HUES64 (cell line): ENCODE data around the gene CALY.
A peak's percentile ranks its signal among the peaks of the same experiment; 100 is the strongest.

Experiments
- H3K27ac ChIP-seq: 2 replicates; pipeline ENCODE4 v1.7.0; 2013; ENCODE audit warnings: low read depth, low read length, inconsistent platforms
- H3K27me3 ChIP-seq: 2 replicates; pipeline ENCODE4 v1.6.1; 2013; ENCODE audit warnings: mild to moderate bottlenecking, low read length; ENCODE audit not compliant: insufficient read depth
- H3K36me3 ChIP-seq: 2 replicates; pipeline ENCODE4 v1.6.1; 2013; ENCODE audit warnings: mild to moderate bottlenecking, low read length; ENCODE audit not compliant: insufficient read depth
- H3K4me1 ChIP-seq: 2 replicates; pipeline ENCODE4 v1.6.1; 2013; ENCODE audit warnings: mild to moderate bottlenecking, low read length, moderate library complexity; ENCODE audit not compliant: insufficient read depth
- H3K4me3 ChIP-seq: 2 replicates; pipeline ENCODE4 v1.5.1; 2013; ENCODE audit warnings: mild to moderate bottlenecking, low read length, moderate library complexity
- H3K9ac ChIP-seq: 2 replicates; pipeline ENCODE4 v1.6.1; 2013; ENCODE audit warnings: mild to moderate bottlenecking, low read depth, low read length
- H3K9me3 ChIP-seq: 2 replicates; pipeline ENCODE4 v1.6.1; 2013; ENCODE audit warnings: low read depth, low read length; ENCODE audit not compliant: insufficient read depth
- WGBS: fragments of 150-250, 120-280 bp; methylation state at CpG from one replicate; pipeline ENCODE4 v1.1.7; 2013; ENCODE audit warnings: missing lambda C conversion rate; 5-methylcytosine and 5-hydroxymethylcytosine counted together

CALY gene

DNA sequence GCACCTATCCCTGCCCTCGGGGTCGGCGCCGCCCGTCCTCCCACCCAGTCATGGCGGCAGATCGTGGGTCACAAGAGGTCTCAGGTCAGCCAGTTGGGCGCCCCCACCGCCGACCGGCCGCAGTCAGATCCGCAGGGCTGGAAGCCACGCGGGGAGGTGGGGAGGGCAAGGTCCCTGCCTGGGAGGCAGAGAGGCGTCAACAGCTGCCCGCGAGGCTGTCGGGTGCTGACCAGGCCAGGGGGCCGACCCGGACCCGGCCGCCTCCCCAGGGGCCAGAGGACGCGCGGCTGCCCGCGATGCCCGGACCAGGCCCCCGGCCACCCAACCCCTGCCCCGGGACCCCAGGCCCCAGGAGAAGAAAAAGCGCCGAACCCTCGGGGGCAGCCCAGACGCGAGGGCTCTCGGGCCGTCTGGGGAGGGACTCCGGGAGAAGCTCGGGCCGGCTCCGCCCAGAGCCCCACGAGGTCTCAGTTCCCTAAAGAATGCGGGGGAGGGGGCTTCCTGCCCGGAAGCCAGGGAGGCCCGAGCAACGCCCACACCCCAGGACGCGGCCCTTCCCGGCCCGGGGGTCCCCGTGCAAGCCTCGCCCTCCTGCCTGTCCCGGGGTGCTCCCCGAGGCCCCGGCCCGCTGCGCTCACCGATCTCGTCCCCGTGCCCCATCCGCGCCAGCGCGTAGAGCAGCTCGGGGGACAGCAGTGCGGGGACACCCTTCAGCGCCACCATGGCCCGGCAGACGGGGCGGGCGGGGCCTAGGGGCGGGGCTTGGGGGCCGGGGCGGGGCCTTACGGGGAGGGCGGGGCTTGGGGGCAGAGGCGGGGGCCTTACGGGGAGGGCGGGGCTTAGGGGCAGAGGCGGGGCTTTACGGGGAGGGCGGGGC is 20.8 kb upstream of the CALY start, which contains the start of gene FUOM:
TSS of gene FUOM (minus strand) at position 735 of the 877 bp plus-strand sequence. CDS start at position 723, 12 bp downstream.
- peak within 1 kb of the TSS; percentile 89; the same call in 1 of the 2 replicates for H3K27ac ChIP-seq
- H3K4me1 ChIP-seq, result 0 out of 2 replicates have a peak, but pooled peaks cover 3% of the 10 kb centered on the region

DNA sequence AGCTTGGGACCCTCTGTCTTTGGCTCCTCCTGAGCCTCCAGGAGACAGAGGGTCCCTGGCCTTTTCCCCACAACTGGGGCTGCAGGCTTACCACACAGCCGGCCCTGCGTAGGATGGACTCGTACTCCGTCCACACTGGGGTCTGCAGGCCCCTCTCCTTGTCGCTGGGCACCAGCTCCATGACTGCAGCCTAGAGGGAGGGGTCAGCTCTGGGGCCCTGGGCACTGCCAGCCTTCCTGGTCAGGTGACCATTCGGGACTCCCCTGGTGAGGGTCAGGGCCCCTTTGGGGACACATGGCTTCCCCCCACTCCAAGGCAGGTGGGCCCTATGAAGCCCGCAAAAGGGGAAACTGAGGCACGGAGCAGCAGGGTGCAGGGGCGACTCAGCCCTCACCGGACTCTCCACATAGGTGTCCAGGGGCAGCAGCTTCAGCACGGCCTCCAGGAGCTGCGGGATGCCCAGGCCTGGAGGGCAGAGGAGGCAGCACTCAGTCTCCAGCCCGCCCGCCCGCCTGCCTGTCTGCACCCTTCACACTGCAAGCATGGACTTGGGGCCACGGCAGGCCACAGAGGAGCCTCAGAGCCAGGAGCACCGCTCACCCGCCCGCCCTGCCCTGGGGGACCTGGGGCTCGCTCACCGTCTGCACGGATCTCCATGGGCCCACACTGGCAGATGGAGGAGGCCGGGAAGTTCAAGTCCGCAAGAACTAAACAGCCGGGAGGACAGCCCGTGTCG is 20.0 kb upstream of the CALY start:
- WGBS, result 37% methylated on average over 27 of the region's 27 CpGs
- H3K9ac ChIP-seq, result peak overlapping the region; percentile 74
- no peaks in the 10 kb centered on the region; the same call in 1 of the 2 replicates for H3K27me3 ChIP-seq
- peak overlapping the region; percentile 89 for H3K4me3 ChIP-seq
- no peaks in the 10 kb centered on the region for H3K9me3 ChIP-seq
- H3K4me1 ChIP-seq, result 0 out of 2 replicates have a peak, but pooled peaks cover 3% of the 10 kb centered on the region
- H3K27ac ChIP-seq, result no peak overlapping the region
- peaks cover 13% of the 10 kb centered on the region; the same call in 1 of the 2 replicates for H3K36me3 ChIP-seq

More for the DNA sequence above, 20.8 kb upstream of the CALY start, which contains the start of gene FUOM:
- Histone ChIP-seq H3K36me3 (peaks cover 20% of the 10 kb centered on the region), H3K4me3 (peak within 1 kb of the TSS; percentile 89), H3K27me3 (no peaks in the 10 kb centered on the region; the same call in 1 of the 2 replicates), H3K9me3 (no peaks in the 10 kb centered on the region), H3K9ac (peak within 1 kb of the TSS; percentile 85)
- under 1% methylated on average over 75 of the region's 83 CpGs for WGBS

DNA sequence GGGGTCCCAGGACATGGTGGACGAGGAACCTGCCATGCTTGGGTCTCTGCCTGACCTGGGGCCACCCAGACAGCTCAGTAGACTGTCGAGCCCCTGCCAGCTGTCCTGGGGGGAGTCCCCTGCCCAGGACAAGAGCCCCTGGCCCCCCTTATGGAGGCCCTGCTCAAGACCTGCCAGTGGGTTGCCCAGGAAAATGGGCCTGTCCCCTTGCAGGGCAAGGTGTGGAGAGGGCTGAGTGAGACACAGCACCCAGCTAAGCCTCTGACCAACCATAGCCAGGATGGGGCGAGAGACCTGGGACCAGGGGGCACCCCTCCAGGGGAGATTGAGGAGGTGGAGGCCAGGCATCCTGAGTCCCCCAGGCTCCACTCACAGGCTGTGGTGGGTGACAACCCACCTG is 19.3 kb upstream of the CALY start:
- Histone ChIP-seq H3K9ac (no peak overlapping the region), H3K27ac (no peak overlapping the region), H3K9me3 (no peaks in the 10 kb centered on the region), H3K4me1 (0 out of 2 replicates have a peak, but pooled peaks cover 3% of the 10 kb centered on the region), H3K4me3 (no peak overlapping the region), H3K27me3 (no peaks in the 10 kb centered on the region; the same call in 1 of the 2 replicates), H3K36me3 (peaks cover 10% of the 10 kb centered on the region; the same call in 1 of the 2 replicates)
- WGBS, result 94% methylated on average over 3 of the region's 3 CpGs

DNA sequence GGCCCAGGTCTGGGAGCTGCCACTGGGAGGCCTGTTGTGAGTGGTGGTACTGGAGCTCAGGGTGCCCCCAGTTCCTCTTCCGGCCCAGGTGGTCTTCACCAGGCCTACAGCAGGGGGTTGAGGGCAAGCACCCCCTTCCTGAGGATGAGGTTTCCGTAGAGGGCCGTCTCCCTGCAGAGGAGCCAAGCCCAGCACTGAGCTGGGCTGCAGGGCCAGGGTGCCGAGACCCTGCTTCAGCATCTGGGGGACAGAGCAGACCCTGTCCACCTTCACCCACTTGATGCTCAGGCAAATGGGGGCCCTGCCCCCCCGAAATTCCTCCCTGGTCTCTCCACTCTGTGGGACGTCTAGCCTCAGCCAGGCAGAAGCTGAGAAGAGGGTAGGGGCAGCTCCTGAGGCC is 18.6 kb upstream of the CALY start:
- Histone ChIP-seq H3K9ac (no peak overlapping the region), H3K4me1 (0 out of 2 replicates have a peak, but pooled peaks cover 3% of the 10 kb centered on the region), H3K27me3 (no peaks in the 10 kb centered on the region; the same call in 1 of the 2 replicates)

DNA sequence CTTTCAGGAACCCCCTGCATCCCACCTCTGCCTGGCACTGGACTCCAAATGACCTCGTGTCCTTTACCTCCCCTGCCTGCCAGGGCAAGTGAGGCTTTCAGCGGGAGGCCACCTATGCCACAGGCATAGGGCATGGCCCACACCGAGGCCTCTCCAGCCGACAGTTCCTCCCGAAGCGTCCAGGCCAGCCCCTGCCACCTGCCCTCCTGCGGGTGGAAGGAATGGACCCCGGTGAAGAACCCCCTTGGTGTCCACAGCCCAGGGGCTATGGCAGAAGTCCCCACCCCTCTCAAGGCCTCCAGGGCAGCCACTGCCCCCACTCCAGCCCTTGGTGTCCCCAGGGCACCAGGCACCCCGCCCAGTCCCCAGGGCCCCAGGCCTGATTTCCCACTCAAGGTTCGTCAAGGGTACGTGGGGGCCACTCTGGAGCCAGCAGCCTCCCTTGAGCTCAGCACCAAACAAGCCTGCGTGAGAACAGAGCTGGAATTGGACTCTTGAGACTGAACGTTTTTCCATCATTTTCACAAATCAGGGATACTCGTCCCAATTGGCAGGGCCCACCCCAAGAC is 18.1 kb upstream of the CALY start:
- no peak overlapping the region for H3K4me3 ChIP-seq
- WGBS, result 94% methylated on average over 14 of the region's 14 CpGs
- H3K9me3 ChIP-seq, result no peaks in the 10 kb centered on the region
- 0 out of 2 replicates have a peak, but pooled peaks cover 3% of the 10 kb centered on the region for H3K4me1 ChIP-seq
- H3K27me3 ChIP-seq, result no peaks in the 10 kb centered on the region; the same call in 1 of the 2 replicates
- H3K27ac ChIP-seq, result no peak overlapping the region
- H3K36me3 ChIP-seq, result peaks cover 10% of the 10 kb centered on the region; the same call in 1 of the 2 replicates
- no peak overlapping the region for H3K9ac ChIP-seq

More for the DNA sequence above, 18.6 kb upstream of the CALY start:
- H3K9me3 ChIP-seq, result no peaks in the 10 kb centered on the region
- no peak overlapping the region for H3K27ac ChIP-seq
- WGBS, result 84% methylated on average over 6 of the region's 6 CpGs
- peaks cover 10% of the 10 kb centered on the region; the same call in 1 of the 2 replicates for H3K36me3 ChIP-seq
- H3K4me3 ChIP-seq, result no peak overlapping the region

DNA sequence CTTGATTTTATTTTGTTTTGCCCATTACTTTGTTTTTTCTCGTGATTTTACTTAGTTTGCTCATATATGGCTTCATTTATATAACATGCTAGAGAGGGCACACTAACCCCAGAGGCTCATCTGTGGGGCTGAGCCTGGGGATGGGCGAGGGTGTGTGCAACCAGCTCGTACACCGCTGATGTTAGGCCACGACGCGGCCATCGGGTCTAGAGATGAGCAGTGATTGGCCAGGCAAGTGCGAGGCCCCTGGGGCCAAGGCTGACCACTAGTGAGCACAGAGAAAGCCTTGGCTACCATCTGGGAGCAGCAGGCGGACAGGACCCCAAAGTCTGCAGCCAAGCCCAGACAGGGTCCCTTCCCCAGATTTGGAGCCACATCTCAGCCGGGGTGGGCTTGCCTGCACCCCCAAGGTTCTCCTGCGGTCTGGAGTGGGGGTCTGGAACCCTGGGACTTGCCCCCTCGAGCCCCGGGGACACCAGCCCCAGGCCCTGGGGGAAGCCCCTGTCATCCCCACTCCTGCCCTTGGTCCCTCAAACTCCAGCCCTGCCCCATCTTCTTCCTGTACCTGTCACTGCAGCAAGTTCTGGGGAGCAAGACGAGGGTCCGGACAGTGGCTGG is 17.4 kb upstream of the CALY start:
- Histone ChIP-seq H3K27me3 (no peaks in the 10 kb centered on the region; the same call in 1 of the 2 replicates), H3K9me3 (no peaks in the 10 kb centered on the region), H3K9ac (no peak overlapping the region), H3K27ac (no peak overlapping the region), H3K4me1 (0 out of 2 replicates have a peak, but pooled peaks cover 3% of the 10 kb centered on the region), H3K4me3 (no peak overlapping the region), H3K36me3 (peaks cover 10% of the 10 kb centered on the region; the same call in 1 of the 2 replicates)
- WGBS, result 90% methylated on average over 15 of the region's 16 CpGs

DNA sequence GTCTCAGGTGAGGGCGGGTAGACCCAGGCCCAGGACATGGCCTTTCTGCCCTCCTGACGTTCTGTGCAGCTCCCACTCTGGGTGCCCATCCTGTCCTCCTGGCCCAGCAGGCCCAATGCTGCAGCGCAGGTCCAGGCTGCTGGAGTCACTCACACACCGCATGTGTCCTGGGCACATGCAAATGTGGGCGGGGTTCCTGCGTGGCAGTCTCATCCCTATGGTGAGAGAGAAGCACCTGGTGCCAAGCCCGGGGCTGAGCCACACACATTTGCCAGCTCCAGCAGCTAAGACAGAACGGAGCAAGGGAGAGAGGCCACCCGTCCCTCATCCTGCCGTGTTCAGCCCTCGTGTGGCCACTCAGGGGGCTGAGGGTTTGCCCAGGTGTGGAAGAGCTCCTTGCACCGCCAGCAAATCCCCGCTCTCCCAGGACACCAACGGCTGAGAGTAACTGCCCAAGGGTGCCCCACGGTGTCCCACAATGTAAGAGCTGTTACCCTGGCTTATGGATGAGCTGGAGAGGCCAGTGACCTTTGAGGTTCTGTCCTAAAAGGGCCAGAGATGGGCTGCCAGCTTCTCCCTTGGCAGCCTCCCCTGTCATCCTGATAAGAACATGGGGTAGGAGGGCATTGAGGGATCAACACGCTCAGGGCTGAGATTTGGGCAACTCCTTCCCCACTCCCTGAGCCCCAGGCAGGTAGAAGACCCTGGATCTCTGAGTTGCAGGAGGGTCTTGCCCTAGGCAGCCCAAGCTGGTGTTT is 16.7 kb upstream of the CALY start:
- H3K4me1 ChIP-seq, result 0 out of 2 replicates have a peak, but pooled peaks cover 3% of the 10 kb centered on the region
- peaks cover 10% of the 10 kb centered on the region; the same call in 1 of the 2 replicates for H3K36me3 ChIP-seq
- no peak overlapping the region for H3K4me3 ChIP-seq
- H3K27me3 ChIP-seq, result no peaks in the 10 kb centered on the region; the same call in 1 of the 2 replicates
- WGBS, result 76% methylated on average over 16 of the region's 16 CpGs
- H3K9ac ChIP-seq, result no peak overlapping the region
- no peak overlapping the region for H3K27ac ChIP-seq
- H3K9me3 ChIP-seq, result no peaks in the 10 kb centered on the region

DNA sequence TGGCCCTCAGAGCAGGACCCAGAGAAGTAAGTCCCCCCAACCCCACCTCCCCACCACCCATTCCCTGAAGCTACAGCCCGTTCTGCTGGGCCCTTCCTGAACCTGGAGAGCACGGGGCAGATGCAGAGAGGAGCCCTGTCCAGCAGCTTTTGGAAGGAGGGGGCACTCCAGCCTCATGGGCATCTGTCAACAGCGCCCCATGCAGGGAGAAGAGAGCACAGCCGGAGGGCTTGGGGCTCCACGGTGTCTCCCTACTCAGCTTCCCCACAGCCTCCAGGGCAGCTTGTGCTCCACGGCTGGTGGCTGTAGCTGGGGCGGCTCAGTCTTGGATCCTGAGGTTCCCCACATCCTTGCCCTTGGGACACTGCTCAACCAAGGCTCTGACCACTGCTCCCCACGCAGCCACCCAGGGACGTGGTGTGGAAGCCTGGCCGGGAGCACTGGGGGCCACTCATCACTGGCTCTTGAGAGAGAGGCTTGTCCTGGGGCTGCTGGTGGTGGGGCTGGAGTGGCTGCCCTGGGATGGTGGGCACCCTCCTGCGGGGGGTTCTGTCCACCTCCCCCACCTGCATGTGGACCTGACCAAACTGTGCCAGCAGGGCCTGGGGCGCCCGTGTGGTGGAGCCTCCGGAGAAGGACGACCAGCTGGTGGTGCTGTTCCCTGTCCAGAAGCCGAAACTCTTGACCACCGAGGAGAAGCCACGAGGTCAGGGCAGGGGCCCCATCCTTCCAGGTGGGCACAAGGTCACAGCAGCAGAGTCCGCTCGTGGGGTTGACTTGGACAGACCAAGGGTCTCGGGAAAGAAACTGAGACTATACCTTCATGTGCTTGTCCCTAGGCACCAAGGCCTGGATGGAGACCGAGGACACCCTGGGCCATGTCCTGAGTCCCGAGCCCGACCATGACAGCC is 15.0 kb upstream of the CALY start:
- H3K9me3 ChIP-seq, result no peaks in the 10 kb centered on the region
- H3K36me3 ChIP-seq, result peaks cover 10% of the 10 kb centered on the region; the same call in 1 of the 2 replicates
- 0 out of 2 replicates have a peak, but pooled peaks cover 7% of the 10 kb centered on the region for H3K4me1 ChIP-seq
- no peaks in the 10 kb centered on the region for H3K27me3 ChIP-seq
- H3K4me3 ChIP-seq, result no peak overlapping the region
- no peak overlapping the region for H3K9ac ChIP-seq
- H3K27ac ChIP-seq, result no peak overlapping the region
- WGBS, result 69% methylated on average over 24 of the region's 24 CpGs

DNA sequence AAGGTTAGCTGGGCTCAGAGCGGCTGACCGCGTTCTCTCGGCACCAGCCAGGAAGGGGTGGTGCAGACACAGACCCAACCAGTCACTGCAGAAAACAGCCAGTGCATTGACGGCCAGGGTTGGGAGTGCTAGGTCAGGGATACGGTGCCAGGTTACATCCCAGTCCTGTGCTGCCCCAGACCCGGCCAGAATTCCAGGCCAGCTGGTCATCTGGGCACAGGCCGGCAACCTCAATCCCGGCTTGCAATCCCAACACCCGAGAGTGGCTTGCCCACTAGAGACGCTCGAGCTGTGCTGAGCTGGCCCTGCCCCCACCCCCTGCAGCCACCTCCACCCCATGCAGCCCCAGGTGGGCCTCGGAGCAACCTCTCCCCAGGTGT is 14.2 kb upstream of the CALY start:
- no peak overlapping the region for H3K27ac ChIP-seq
- H3K4me3 ChIP-seq, result no peak overlapping the region
- no peaks in the 10 kb centered on the region for H3K9me3 ChIP-seq
- H3K36me3 ChIP-seq, result peaks cover 5% of the 10 kb centered on the region; the same call in 1 of the 2 replicates
- H3K9ac ChIP-seq, result no peak overlapping the region
- 0 out of 2 replicates have a peak, but pooled peaks cover 5% of the 10 kb centered on the region for H3K4me1 ChIP-seq
- no peaks in the 10 kb centered on the region for H3K27me3 ChIP-seq
- 65% methylated on average over 13 of the region's 13 CpGs for whole genome bisulfite sequencing
